GM18505 (cell line): Measurements from ENCODE around the gene SMG6.

Experiments used
- ATAC-seq: cut with Tn5 transposase; IDR thresholded peaks from one replicate; pipeline ENCODE4 v1.9.1; 2021; ENCODE audit not compliant: unreplicated experiment
- POLR2A ChIP-seq: IDR thresholded peaks from 4 replicates; pipeline ENCODE4 v1.6.1; 2011; ENCODE audit warnings: borderline replicate concordance; ENCODE audit not compliant: insufficient read depth, insufficient read length; ENCODE audit errors: extremely low read depth

SMG6 gene

DNA sequence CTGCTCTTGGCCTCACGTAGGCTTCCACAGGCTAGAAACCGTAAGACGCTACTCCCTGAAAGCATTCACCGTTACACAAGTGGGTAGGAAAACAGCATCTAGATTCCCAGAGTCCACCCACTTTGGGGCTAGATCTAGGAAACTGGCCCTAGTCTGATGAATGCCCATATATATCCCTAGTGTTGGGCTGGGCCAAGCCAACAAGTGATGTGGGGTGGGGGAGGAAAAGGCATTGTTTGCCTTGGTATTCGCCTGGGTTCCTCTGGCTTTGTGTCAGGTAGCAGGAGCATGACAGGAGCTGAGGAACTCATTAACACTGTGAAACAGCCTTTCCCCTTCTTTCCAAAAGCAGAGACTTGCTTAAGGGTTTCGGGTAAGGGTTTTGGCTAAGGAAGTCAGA, 112.4 kb downstream of the SMG6 start:
- no peak for ATAC-seq
- no peak for TF ChIP-seq POLR2A

GRCh38 chr17:2190014-2190413, 113.6 kb downstream of the SMG6 start:
- no peak for TF ChIP-seq POLR2A
- no peak for ATAC-seq

GRCh38 chr17:2188971-2189630, 114.5 kb downstream of the SMG6 start:
- ATAC-seq, result no peak
- TF ChIP-seq POLR2A, result no peak

- no peak for ATAC-seq
- TF ChIP-seq POLR2A, result no peak
Measured at GRCh38 chr17:2187758-2188157, 115.8 kb downstream of the SMG6 start.

- TF ChIP-seq POLR2A, result no peak
- no peak for ATAC-seq
Measured at GRCh38 chr17:2186937-2187336, 116.6 kb downstream of the SMG6 start.

DNA sequence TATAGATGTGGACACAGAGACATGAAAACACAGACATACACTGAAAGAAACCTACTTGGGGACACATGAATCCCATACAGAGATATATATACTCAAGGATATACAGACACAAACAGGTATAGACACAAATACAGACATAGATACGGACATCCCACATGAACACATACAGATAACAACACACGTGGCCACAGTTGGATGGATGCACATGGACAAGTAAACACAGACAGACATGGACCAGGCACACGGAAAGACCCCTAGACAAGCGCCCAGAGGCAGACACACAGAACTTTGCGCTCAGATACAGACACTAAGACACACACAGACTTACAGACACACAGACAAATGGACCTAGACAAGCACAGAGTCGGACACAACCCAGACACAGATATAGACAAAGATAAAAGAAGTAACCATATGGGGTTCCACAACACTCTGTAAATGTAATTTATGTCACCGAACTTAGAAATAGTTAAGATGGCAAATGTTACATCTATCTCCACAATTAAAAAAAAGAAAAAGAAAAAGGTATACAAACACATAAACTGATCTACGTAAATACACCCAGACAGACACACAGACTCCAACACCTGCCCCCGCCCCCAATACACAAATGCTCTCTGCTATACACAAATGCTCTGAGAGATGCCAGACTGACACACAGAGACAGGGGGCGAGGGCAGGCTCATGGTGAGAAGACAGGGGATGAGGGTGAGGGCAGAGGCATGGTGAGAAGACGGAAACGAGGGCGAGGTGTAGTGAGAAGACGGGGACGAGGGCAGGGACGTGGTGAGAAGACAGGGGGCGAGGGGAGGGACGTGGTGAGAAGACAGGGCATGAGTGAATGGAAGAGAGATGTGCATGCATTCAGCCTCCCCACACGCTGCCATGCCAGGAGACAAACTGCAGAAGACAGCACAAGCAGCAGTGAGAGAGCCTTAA, 118.3 kb downstream of the SMG6 start:
- ATAC-seq, result no peak
- TF ChIP-seq POLR2A, result no peak

- TF ChIP-seq POLR2A, result no peak
- no peak for ATAC-seq
Measured at GRCh38 chr17:2183346-2183745, 120.2 kb downstream of the SMG6 start.

DNA sequence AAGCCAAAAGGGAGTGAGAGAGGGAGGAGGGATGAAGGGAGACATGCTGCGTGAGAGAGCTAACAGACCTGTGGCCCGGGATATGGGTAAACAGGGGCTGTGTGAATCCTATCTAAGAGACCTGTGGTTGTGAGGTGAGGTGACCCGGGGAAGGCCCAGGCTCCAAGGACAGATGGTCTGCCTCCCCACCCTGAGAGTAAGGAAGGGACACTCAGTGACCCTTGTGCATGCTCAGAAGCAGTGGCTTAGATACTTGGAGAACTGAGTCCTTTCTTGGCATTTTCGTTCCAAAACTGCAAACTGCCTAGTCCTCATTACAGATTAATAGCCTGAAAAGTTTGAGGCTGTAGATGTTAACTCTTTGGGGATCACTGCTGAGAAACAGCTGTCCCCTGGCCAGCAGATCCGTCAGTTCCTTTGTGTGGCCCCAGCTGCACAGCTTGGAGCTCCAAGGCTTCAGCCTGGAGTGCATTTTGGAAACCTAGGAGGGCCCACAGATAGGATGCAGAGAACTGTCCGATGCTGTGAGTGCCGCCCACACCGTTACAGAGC, 121.6 kb downstream of the SMG6 start:
- ATAC-seq, result no peak
- TF ChIP-seq POLR2A, result no peak

DNA sequence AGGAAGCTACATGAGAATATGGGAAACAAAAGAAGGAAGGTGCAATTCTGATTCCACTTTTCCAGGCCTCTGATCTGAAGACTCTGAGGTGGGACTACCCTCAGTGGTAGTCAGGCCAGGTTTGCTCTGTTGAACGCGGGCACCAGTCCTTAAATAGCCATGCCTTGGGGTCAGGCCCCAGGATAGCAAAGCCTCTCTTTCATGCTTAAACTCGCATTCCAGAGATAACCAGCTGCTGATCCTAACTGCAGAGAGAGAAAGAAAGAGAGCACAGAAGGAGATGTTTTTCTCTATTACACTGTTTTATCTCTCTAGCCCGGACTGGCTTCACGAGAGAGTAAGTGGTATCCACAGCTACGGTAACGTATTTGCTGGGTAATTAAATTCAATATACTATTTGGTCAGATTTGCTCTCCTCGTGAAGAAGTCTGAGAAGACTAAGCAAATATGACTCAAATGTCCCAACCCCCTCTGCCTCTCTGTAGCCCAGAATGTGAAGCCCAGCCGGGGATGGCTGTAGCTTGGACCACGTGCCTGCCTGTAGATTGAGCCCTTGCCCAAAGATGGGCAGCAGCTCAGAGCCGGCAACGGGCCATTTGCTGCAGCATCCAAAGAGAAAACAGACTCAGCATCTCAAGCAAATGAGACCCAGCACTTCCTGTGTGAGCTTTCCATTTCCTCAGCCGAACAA, 122.2 kb downstream of the SMG6 start:
- TF ChIP-seq POLR2A, result no peak
- no peak for ATAC-seq

- TF ChIP-seq POLR2A, result no peak
- no peak for ATAC-seq
Measured at GRCh38 chr17:2180768-2181167, 122.8 kb downstream of the SMG6 start.

DNA sequence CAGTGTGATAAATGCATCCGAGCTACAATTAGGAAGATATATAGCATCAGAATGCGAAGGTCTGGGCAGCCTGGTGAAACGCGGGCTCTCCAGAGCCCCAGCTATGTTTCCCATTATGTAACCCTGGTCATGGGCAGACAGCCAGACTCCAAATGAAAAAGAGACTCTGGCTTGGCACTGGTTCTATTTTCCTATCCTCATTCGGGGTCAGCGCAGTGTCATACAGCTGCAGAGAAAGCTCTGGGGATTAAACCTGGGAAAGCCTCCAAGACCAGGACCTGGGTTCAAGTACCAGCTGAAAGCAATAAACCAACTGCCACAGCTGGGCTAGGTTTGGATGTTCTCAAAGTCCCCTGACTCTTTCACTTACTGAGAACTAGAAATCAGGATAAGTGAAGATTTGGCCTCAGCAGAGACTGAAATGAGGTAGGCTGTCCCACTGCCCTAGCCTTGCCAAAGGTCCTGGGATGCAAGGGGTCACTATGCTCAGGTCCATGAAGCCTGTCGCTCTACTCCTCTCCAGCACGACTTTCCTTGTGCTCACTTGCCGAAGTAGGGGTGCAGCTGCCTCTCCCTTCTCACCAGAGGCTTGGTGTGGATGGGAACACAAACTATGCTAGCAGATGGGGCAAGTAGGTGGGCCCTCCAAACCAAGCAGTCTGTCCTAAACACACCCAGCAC, 123.8 kb downstream of the SMG6 start:
- no peak for ATAC-seq
- TF ChIP-seq POLR2A, result no peak

DNA sequence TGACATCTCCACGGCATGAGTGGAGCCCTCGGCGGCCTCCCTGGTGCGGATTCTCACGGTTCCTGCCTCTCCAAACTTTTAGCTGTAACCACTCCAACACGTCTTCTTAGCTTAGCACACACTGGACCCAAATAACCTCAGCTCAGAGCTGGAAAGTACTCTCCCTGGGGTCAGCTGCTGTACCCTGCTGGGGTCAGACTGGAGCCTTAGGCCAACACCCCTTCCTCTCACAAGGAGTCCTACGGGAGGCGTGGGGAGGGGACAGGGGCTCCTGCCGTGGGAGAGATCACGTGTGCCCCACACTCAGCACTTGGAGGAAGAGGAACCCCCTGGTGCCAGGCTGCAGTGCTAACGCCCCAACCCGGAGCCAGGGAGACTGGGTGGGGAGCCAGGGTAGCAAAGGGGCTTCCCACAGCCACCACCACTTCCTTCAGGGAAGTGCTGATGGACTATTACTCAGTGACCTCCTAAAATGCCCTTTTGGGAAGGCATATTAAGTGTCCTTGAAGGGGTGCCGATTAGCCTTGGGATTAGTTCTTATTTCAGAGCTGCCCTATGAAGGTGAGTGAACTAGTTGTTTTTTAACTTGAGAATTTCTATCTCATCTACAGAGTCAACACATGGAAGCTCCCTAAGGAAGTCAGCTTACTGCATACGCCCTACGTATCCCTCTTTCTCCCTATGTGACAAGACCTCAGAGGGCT, 124.6 kb downstream of the SMG6 start:
- TF ChIP-seq POLR2A, result no peak
- no peak for ATAC-seq
